SH-SY5Y (cell line): Measurements from ENCODE around the gene OAS2.

ENCODE experiments used
- GATA2 ChIP-seq: IDR thresholded peaks from 2 replicates; pipeline ENCODE4 v1.6.1; 2011; ENCODE audit warnings: mild to moderate bottlenecking, low read depth, low read length
- GATA3 ChIP-seq: IDR thresholded peaks from 2 replicates; pipeline ENCODE4 v1.6.1; 2011; ENCODE audit warnings: low read depth, mild to moderate bottlenecking, low read length, moderate library complexity

- TF ChIP-seq GATA3: no peak
- TF ChIP-seq GATA2: no peak
Observed at GRCh38 chr12:112963227-112963861, 15.0 kb upstream of the OAS2 start.
